Transverse colon (tissue), 4 donors: Measurements from ENCODE around the gene FOXL1. TPM values are rescaled to one million over a fixed set of nuclear protein-coding genes. Genes with fewer than 3 reads are reported as not detected.

ENCODE experiments used
- DNase-seq: peaks from one replicate; pipeline ENCODE4 v3.0.0-alpha.2; 2019
- H3K27ac ChIP-seq, 4 donors: fragments of 200-600 bp; sonication (generic); 2 replicates each; pipeline ENCODE4 v1.5.1; 2016 to 2018; ENCODE audit warnings: inconsistent platforms in 4 of 4
- H3K27me3 ChIP-seq: fragments of 200-600 bp; sonication (generic); 2 replicates; pipeline ENCODE4 v1.5.1; 2017; ENCODE audit warnings: inconsistent platforms
- H3K36me3 ChIP-seq, 4 donors: fragments of 200-600 bp; sonication (generic); 2 replicates each; pipeline ENCODE4 v1.5.1; 2017 to 2019; ENCODE audit warnings: inconsistent platforms in 4 of 4
- H3K4me1 ChIP-seq, 4 donors: fragments of 200-600 bp; sonication (generic); 2 replicates each; pipeline ENCODE4 v1.5.1; 2017 to 2020; ENCODE audit warnings: inconsistent platforms in 4 of 4
- H3K4me3 ChIP-seq, 4 donors: fragments of 200-600 bp; sonication (generic); 1 replicate in 1 of 4; 2 replicates in 3 of 4; pipeline versions ENCODE4 v1.5.1 to v1.6.1; 2017 to 2019; ENCODE audit warnings: inconsistent platforms in 4 of 4
- H3K9me3 ChIP-seq, 2 donors: fragments of 200-600 bp; sonication (generic); 2 replicates each; pipeline ENCODE4 v1.5.1; 2017 to 2019; ENCODE audit warnings: inconsistent platforms in 2 of 2
- CTCF ChIP-seq, 5 experiments: fragments of 200-600 bp in 3 of 5; fragments of 450-650 bp in 2 of 5; sonication (generic) in 3 of 5; IDR thresholded peaks; 1 replicate in 2 of 5; 2 replicates in 3 of 5; pipeline ENCODE4 v1.5.1; 2016 to 2017; ENCODE audit warnings: antibody characterized with exemption in 5 of 5, inconsistent platforms in 3 of 5, mild to moderate bottlenecking in 2 of 5, moderate library complexity in 1 of 5
- EP300 ChIP-seq: sonication (generic); formaldehyde crosslinking; IDR thresholded peaks from one replicate; pipeline ENCODE4 v1.6.1; 2017; ENCODE audit warnings: antibody characterized with exemption, low read depth
- POLR2A ChIP-seq: fragments of 450-650 bp; IDR thresholded peaks from one replicate; pipeline ENCODE4 v1.6.1; 2016; ENCODE audit warnings: antibody characterized with exemption, mild to moderate bottlenecking, moderate library complexity
- POLR2AphosphoS5 ChIP-seq, 3 donors: sonication (generic); formaldehyde crosslinking; IDR thresholded peaks; one replicate each; pipeline ENCODE4 v1.6.1; 2016; ENCODE audit warnings: antibody characterized with exemption in 3 of 3
- WGBS, 2 donors: methylation state at CpG; one replicate each; pipeline ENCODE4 v1.1.5; 2018; ENCODE audit warnings: low coverage in 1 of 2; 5-methylcytosine and 5-hydroxymethylcytosine counted together
- in situ Hi-C, 4 donors: fragments of 200-750 bp; cut with MboI; loops; one replicate each; pipeline versions ENCODE4 v1.15.0 to v1.15.1; 2017; ENCODE audit warnings: low sequenced_read_pairs in 3 of 4, low pct_ligation_motif_present in 1 of 4, low pct_unique_long_range_greater_than_20kb in 1 of 4
- intact Hi-C: fragments of 100-400 bp; cut with DNase I; formaldehyde crosslinking; loops from one replicate; pipeline ENCODE4 v1.15.1; 2023; ENCODE audit warnings: low total_unique reads
- total RNA-seq, 4 donors: library from RNA; depleted of rRNA; stranded (reverse); fragments of >200 nt; gene quantifications; one replicate each; pipeline ENCODE4 v1.1.0, GENCODE V29; 2016

The FOXL1 gene
- total RNA-seq, 4 donors from 2014 or later: 0.75 to 2.1 (median 1.3) TPM

- no peak overlapping the region for H3K4me3 ChIP-seq
- no peaks in the 10 kb centered on the region for H3K9me3 ChIP-seq
- peaks cover 100% of the 10 kb centered on the region for H3K27me3 ChIP-seq
- H3K27ac ChIP-seq: no peak overlapping the region
- H3K36me3 ChIP-seq: no peaks in the 10 kb centered on the region
- TF ChIP-seq POLR2AphosphoS5 (IDR thresholded peaks at IDR 0.05) (no peak), POLR2A (no peak), CTCF (IDR thresholded peaks at IDR 0.05) (no peak), EP300 (no peak)
- 66% methylated on average over 8 of the region's 8 CpGs; no CpG with 5 or more reads in 1 of the 2 donors for WGBS, 2 donors
- no peak for DNase-seq
- H3K4me1 ChIP-seq: peaks cover 0 to 15% (median 7%) of the 10 kb centered on the region in 4 donors
- in situ Hi-C loops: loop anchor here in 1 of 4 donors (25.0 kb wide), 1 partner anchor 715 kb away; no protein-coding TSS in a partner anchor
- intact Hi-C loops: no loop called here
Observed at GRCh38 chr16:86572606-86573005, 5.7 kb upstream of the FOXL1 start.

DNA sequence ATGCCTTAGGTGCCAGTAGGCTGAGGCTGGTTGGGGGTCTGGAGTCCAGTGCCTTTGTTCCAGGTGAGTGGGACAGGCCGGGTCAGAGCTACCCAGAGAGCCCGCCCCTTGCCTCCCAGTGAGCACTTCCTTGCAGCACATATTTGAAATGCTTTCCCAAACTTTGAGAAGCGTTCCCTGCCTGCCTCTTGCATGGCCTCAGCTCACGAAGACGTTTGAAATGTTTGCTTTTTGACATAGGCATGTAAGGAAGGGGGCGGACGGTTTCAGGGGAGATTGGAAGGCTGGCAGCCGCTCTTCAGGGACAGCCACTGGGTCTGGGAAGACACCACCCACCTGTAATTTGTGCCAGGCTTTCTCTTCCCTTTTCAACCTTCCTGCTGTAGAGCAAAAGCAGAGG is 5.1 kb upstream of the FOXL1 start:
- 47% methylated on average over 8 of the region's 8 CpGs; no CpG with 5 or more reads in 1 of the 2 donors for WGBS, 2 donors
- Histone ChIP-seq H3K27ac (no peak overlapping the region), H3K4me3 (no peak overlapping the region), H3K36me3 (no peaks in the 10 kb centered on the region), H3K4me1 (peaks cover 0 to 15% (median 7%) of the 10 kb centered on the region in 4 donors), H3K9me3 (no peaks in the 10 kb centered on the region), H3K27me3 (peaks cover 100% of the 10 kb centered on the region)
- no peak for DNase-seq
- intact Hi-C loops (no loop called here), in situ Hi-C loops (loop anchor here in 1 of 4 donors (25.0 kb wide), 1 partner anchor 714 kb away; no protein-coding TSS in a partner anchor)
- TF ChIP-seq POLR2AphosphoS5 (IDR thresholded peaks at IDR 0.05) (no peak), CTCF (IDR thresholded peaks at IDR 0.05) (no peak), EP300 (no peak)

DNA sequence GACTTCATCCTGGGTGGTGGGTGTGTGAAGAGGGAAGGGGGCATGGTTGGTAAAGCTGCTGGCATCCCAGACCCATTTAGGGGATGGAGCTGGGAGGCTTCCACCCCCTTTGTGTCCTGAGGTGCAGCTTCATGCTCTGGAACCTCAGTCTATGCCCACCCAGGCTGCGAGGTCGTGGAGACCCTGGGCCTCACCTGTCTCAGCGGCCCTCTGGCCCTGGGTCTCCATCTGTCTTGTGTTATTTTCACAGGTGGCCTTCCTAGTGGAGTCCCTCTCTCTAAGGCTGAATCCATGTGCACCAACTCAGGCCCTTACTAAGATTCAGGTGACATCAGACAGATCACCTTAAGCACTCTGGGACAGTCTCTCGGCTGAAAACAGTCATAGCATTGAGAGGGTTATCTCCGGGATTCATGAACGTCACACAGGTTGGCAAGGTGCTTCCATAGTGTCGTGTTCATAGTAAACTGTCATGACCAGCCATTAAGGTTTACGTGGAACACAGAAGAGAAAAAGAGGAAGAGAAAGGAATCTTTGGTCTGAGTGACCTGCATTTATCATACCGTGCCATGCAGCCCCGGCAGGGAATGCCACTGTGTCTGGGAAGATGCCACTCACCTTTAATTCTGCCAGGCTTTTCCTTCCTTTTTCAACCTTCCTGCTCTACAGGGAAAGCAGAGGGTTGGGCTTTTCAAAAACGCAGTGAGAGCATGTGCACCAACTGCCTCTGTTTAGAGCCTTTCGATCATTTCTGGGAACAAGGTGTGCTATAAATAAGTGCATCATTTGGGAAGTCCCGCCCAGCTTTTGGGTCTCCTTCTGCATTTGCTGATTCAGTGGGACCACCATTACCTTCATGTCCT is 4.5 kb upstream of the FOXL1 start:
- intact Hi-C loops: no loop called here
- DNase-seq: no peak
- peaks cover 100% of the 10 kb centered on the region for H3K27me3 ChIP-seq
- H3K27ac ChIP-seq: no peak overlapping the region
- H3K36me3 ChIP-seq: no peaks in the 10 kb centered on the region
- no peak overlapping the region for H3K4me3 ChIP-seq
- peaks cover 0 to 15% (median 7%) of the 10 kb centered on the region in 4 donors for H3K4me1 ChIP-seq
- in situ Hi-C loops: loop anchor here in 1 of 4 donors (25.0 kb wide), 1 partner anchor 713 kb away; no protein-coding TSS in a partner anchor
- WGBS, 2 donors: 36 to 55% methylated on average over 9 to 13 of the region's 13 CpGs
- H3K9me3 ChIP-seq: no peaks in the 10 kb centered on the region
- TF ChIP-seq POLR2AphosphoS5 (IDR thresholded peaks at IDR 0.05) (no peak), CTCF (IDR thresholded peaks at IDR 0.05) (no peak), EP300 (no peak), POLR2A (no peak)

DNA sequence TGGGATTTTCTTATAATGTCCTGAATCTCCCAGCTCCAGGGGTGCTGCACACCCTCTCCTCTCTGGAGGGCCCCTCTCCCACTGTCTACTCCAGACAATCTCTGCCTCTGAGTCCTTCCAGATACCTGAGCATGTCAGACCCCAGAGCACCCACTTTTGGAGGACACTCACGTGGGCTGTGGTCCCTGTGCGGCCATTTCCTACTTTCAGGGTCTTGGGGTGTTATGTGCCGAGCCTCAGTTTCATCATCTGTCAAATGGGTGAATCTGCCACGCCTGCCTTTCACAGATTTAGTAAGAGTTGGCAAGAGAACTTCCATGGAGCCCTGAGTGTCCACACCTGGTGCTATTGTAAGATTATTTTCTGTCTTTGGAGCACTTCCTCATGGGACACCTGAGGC is 3.7 kb upstream of the FOXL1 start:
- H3K9me3 ChIP-seq: no peaks in the 10 kb centered on the region
- 57% methylated on average over 4 of the region's 4 CpGs; no CpG with 5 or more reads in 1 of the 2 donors for WGBS, 2 donors
- H3K27me3 ChIP-seq: peaks cover 100% of the 10 kb centered on the region
- in situ Hi-C loops: loop anchor here in 1 of 4 donors (25.0 kb wide), 1 partner anchor 713 kb away; no protein-coding TSS in a partner anchor
- peaks cover 0 to 15% (median 7%) of the 10 kb centered on the region in 4 donors for H3K4me1 ChIP-seq
- H3K27ac ChIP-seq: no peak overlapping the region
- no peaks in the 10 kb centered on the region for H3K36me3 ChIP-seq
- intact Hi-C loops: no loop called here
- no peak for DNase-seq
- no peak overlapping the region for H3K4me3 ChIP-seq
- TF ChIP-seq CTCF (IDR thresholded peaks at IDR 0.05) (no peak), POLR2A (no peak), EP300 (no peak), POLR2AphosphoS5 (IDR thresholded peaks at IDR 0.05) (no peak)
